Nucleus accumbens (tissue), 56 donors: Measurements from ENCODE around the gene OMA1.
"Not testable (repeated sequence)": the region's sequence is repeated elsewhere in the genome, so short reads cannot be mapped to it uniquely, and the experiment has no call there.

Experiments used
- DNase-seq, 56 donors: peaks; one replicate each; lab custom pipeline; 2025; lab: John Stamatoyannopoulos, UW

Gene OMA1

GRCh38 chr1:58531842-58532241, 14.7 kb downstream of the OMA1 start:
- not testable (repeated sequence) for DNase-seq

GRCh38 chr1:58529284-58529683, 17.2 kb downstream of the OMA1 start:
- DNase-seq, result no peak

- no peak for DNase-seq
Measured at GRCh38 chr1:58528518-58528917, 18.0 kb downstream of the OMA1 start.

- DNase-seq, result no peak
Measured at GRCh38 chr1:58524353-58524945, 22.1 kb downstream of the OMA1 start.

GRCh38 chr1:58515794-58516401, 30.6 kb downstream of the OMA1 start:
- DNase-seq, result peak in 20 of 56 donors; percentile 0 to 48 (median 13)

- DNase-seq, result no peak
Measured at GRCh38 chr1:58513956-58514355, 32.6 kb downstream of the OMA1 start.

- no peak for DNase-seq
Measured at GRCh38 chr1:58508629-58509028, 37.9 kb downstream of the OMA1 start.

- no peak for DNase-seq
Measured at GRCh38 chr1:58505286-58505685, 41.2 kb downstream of the OMA1 start.

GRCh38 chr1:58502519-58502918, 44.0 kb downstream of the OMA1 start:
- DNase-seq, result no peak

GRCh38 chr1:58500043-58500442, 46.5 kb downstream of the OMA1 start:
- DNase-seq, result no peak

GRCh38 chr1:58497499-58497898, 49.0 kb downstream of the OMA1 start:
- no peak for DNase-seq

GRCh38 chr1:58496042-58496441, 50.5 kb downstream of the OMA1 start:
- DNase-seq, result no peak

- DNase-seq, result not testable (repeated sequence)
Measured at GRCh38 chr1:58488914-58489313, 57.6 kb downstream of the OMA1 start.

GRCh38 chr1:58487002-58487401, 59.5 kb downstream of the OMA1 start:
- no peak for DNase-seq

- no peak for DNase-seq
Measured at GRCh38 chr1:58481962-58482361, 64.6 kb downstream of the OMA1 start.

- DNase-seq, result no peak
Measured at GRCh38 chr1:58480191-58480590, 66.3 kb downstream of the OMA1 start.

GRCh38 chr1:58477390-58477789, 69.1 kb downstream of the OMA1 start:
- DNase-seq, result no peak

GRCh38 chr1:58476179-58476578, 70.3 kb downstream of the OMA1 start:
- DNase-seq, result no peak

GRCh38 chr1:58469476-58469875, 77.0 kb downstream of the OMA1 start:
- no peak for DNase-seq

GRCh38 chr1:58469016-58469415, 77.5 kb downstream of the OMA1 start:
- no peak for DNase-seq

GRCh38 chr1:58468612-58469011, 77.9 kb downstream of the OMA1 start:
- no peak for DNase-seq

GRCh38 chr1:58466630-58467241, 79.8 kb downstream of the OMA1 start:
- DNase-seq, result no peak
